B cell (primary cell): Measurements from ENCODE around the gene BICDL1.

ENCODE experiments used
- EZH2 ChIP-seq: IDR thresholded peaks from 2 replicates; pipeline ENCODE4 v1.6.1; 2012; ENCODE audit warnings: borderline replicate concordance, low read depth, mild to moderate bottlenecking, moderate library complexity, low read length; ENCODE audit not compliant: insufficient read depth, poor library complexity, severe bottlenecking
- TF ChIP-seq, protein P1 (sequence below): fragments of 200-600 bp; IDR thresholded peaks from one replicate; pipeline ENCODE4 v1.8.0; 2022; ENCODE audit warnings: antibody characterized with exemption, mild to moderate bottlenecking

DNA sequence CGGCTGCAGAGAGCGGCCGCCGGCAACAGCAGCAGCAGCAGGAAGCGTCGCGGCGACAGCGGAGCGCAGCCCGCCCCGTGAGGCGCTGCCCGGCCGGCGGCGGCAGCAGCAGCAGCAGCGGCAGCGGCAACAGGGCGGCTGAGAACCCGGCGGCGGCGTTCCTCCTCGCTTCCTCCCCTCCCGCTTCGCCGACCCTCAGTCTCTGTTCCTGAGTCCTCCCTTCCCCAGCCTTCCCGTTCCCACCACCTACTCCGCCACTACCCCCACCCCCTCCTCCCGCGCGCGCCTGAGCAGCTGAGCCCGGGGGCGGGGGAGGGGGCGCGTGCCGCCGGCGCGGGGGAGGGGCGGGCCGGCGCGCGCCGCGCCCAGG, 310 bp downstream of the BICDL1 start:
- TF ChIP-seq, protein P1, sequence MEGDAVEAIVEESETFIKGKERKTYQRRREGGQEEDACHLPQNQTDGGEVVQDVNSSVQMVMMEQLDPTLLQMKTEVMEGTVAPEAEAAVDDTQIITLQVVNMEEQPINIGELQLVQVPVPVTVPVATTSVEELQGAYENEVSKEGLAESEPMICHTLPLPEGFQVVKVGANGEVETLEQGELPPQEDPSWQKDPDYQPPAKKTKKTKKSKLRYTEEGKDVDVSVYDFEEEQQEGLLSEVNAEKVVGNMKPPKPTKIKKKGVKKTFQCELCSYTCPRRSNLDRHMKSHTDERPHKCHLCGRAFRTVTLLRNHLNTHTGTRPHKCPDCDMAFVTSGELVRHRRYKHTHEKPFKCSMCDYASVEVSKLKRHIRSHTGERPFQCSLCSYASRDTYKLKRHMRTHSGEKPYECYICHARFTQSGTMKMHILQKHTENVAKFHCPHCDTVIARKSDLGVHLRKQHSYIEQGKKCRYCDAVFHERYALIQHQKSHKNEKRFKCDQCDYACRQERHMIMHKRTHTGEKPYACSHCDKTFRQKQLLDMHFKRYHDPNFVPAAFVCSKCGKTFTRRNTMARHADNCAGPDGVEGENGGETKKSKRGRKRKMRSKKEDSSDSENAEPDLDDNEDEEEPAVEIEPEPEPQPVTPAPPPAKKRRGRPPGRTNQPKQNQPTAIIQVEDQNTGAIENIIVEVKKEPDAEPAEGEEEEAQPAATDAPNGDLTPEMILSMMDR, result no peak
- no peak for TF ChIP-seq EZH2
